MM.1S (cell line): ENCODE measurements around the gene C1orf56.

Experiments
- DNase-seq: peaks from one replicate; pipeline ENCODE4 v3.0.0-alpha.2; 2015
- H2AFZ ChIP-seq: fragments of 300-600 bp; sonication (generic); 2 replicates; pipeline ENCODE4 v1.6.0; 2016; ENCODE audit warnings: antibody characterized with exemption, low read length
- H3F3A ChIP-seq: fragments of 300-600 bp; sonication (generic); 2 replicates; pipeline ENCODE4 v1.6.1; 2016; ENCODE audit warnings: mild to moderate bottlenecking, antibody characterized with exemption, low read length, moderate library complexity, mixed read lengths; ENCODE audit not compliant: insufficient read depth
- H3K27ac ChIP-seq: fragments of 300-600 bp; sonication (generic); 2 replicates; pipeline ENCODE4 v1.5.1; 2016; ENCODE audit warnings: mild to moderate bottlenecking, low read length
- H3K27me3 ChIP-seq: fragments of 300-600 bp; sonication (generic); replicated peaks from 2 replicates; pipeline ENCODE4 v1.6.0; 2016; ENCODE audit warnings: low read length; ENCODE audit not compliant: insufficient read depth
- H3K36me3 ChIP-seq: fragments of 300-600 bp; sonication (generic); replicated peaks from 2 replicates; pipeline ENCODE4 v1.6.1; 2016; ENCODE audit warnings: mild to moderate bottlenecking, low read length, mixed read lengths; ENCODE audit not compliant: insufficient read depth
- H3K4me1 ChIP-seq: fragments of 300-600 bp; sonication (generic); 2 replicates; pipeline ENCODE4 v1.6.1; 2016; ENCODE audit warnings: low read length, mixed read lengths
- H3K4me2 ChIP-seq: fragments of 300-600 bp; sonication (generic); 2 replicates; pipeline ENCODE4 v1.6.0; 2016; ENCODE audit warnings: low read depth, low read length
- H3K4me3 ChIP-seq: fragments of 300-600 bp; sonication (generic); 2 replicates; pipeline ENCODE4 v1.5.1; 2016; ENCODE audit warnings: low read length, mixed read lengths
- H3K79me2 ChIP-seq: fragments of 300-600 bp; sonication (generic); 2 replicates; pipeline ENCODE4 v1.6.1; 2016; ENCODE audit warnings: mixed run types, low read length, mixed read lengths
- H3K9ac ChIP-seq: fragments of 300-600 bp; sonication (generic); 2 replicates; pipeline ENCODE4 v1.6.1; 2016; ENCODE audit warnings: low read length, mixed read lengths
- H3K9me2 ChIP-seq: fragments of 300-600 bp; sonication (generic); replicated peaks from 2 replicates; pipeline ENCODE4 v1.6.1; 2016; ENCODE audit warnings: mild to moderate bottlenecking, low read length, mixed read lengths; ENCODE audit not compliant: insufficient read depth
- H3K9me3 ChIP-seq: fragments of 300-600 bp; sonication (generic); replicated peaks from 2 replicates; pipeline ENCODE4 v1.6.1; 2016; ENCODE audit warnings: mild to moderate bottlenecking, low read length, mixed read lengths; ENCODE audit not compliant: insufficient read depth
- H4K20me1 ChIP-seq: fragments of 300-600 bp; sonication (generic); 2 replicates; pipeline ENCODE4 v1.6.1; 2016; ENCODE audit warnings: mild to moderate bottlenecking, low read length, moderate library complexity, mixed read lengths; ENCODE audit not compliant: insufficient read depth
- CTCF ChIP-seq: fragments of 300-600 bp; sonication (generic); IDR thresholded peaks from 2 replicates; pipeline ENCODE4 v1.5.1; 2016; ENCODE audit warnings: antibody characterized with exemption, low read length, mixed read lengths
- EZH2 ChIP-seq: fragments of 300-600 bp; sonication (generic); optimal IDR thresholded peaks from 2 replicates; pipeline ENCODE3; 2017; ENCODE audit warnings: low read depth, mild to moderate bottlenecking, antibody characterized with exemption, low read length, mixed read lengths
- EZH2phosphoT487 ChIP-seq: fragments of 300-600 bp; sonication (generic); IDR thresholded peaks from 2 replicates; pipeline ENCODE4 v1.6.1; 2018; ENCODE audit warnings: antibody characterized with exemption, low read length

Gene C1orf56

DNA sequence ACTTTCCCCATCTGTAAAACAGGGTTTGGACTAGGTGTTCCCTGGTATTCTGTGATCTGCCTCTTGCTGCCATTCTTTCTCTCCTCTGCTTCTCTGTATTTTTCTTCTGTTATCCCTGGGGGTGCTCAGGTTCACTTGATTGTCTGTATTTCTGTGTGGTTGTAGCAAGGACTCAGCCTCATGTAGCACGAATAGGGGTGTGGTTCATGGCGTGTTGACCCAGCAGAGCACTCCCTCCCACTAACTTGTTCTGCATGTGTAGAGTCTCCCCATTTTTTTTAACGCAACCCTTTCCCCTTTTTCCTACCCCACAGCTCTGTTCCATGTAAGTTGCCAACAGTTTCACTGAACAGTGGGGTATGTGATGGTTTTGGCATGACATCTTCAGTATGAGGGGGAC lies 12.4 kb upstream of the C1orf56 start:
- H3K9ac ChIP-seq, result no peak overlapping the region
- TF ChIP-seq CTCF, result no peak
- TF ChIP-seq EZH2phosphoT487, result no peak
- no peak for TF ChIP-seq EZH2
- H3K79me2 ChIP-seq, result no peaks in the 10 kb centered on the region
- H3K4me1 ChIP-seq, result no peaks in the 10 kb centered on the region
- no peak overlapping the region for H3K4me3 ChIP-seq
- DNase-seq, result no peak
- no peaks in the 10 kb centered on the region for H3K27me3 ChIP-seq
- no peaks in the 10 kb centered on the region for H3K9me2 ChIP-seq
- no peaks in the 10 kb centered on the region for H3K36me3 ChIP-seq
- H2AFZ ChIP-seq, result no peak overlapping the region
- H3K27ac ChIP-seq, result no peak overlapping the region
- no peak overlapping the region for H3K4me2 ChIP-seq
- no peaks in the 10 kb centered on the region for H3K9me3 ChIP-seq
- H4K20me1 ChIP-seq, result no peaks in the 10 kb centered on the region
- no peaks in the 10 kb centered on the region for H3F3A ChIP-seq

GRCh38 chr1:151036356-151036755 lies 11.2 kb upstream of the C1orf56 start, which contains the start of gene BNIPL:
Gene BNIPL, plus strand, starts transcription at chr1:151036586. Its CDS starts 140 bp downstream, at chr1:151036726.
- H3K79me2 ChIP-seq, result no peaks in the 10 kb centered on the region
- H4K20me1 ChIP-seq, result no peaks in the 10 kb centered on the region
- no peak within 1 kb of the TSS for H3K9ac ChIP-seq
- no peaks in the 10 kb centered on the region for H3F3A ChIP-seq
- H2AFZ ChIP-seq, result no peak within 1 kb of the TSS
- TF ChIP-seq EZH2phosphoT487 (no peak), EZH2 (no peak), CTCF (no peak)
- no peak for DNase-seq
- H3K27me3 ChIP-seq, result no peaks in the 10 kb centered on the region
- no peaks in the 10 kb centered on the region for H3K9me3 ChIP-seq
- H3K4me3 ChIP-seq, result no peak within 1 kb of the TSS
- no peaks in the 10 kb centered on the region for H3K36me3 ChIP-seq
- H3K4me1 ChIP-seq, result no peaks in the 10 kb centered on the region
- no peaks in the 10 kb centered on the region for H3K9me2 ChIP-seq
- no peak within 1 kb of the TSS for H3K4me2 ChIP-seq
- H3K27ac ChIP-seq, result no peak within 1 kb of the TSS

DNA sequence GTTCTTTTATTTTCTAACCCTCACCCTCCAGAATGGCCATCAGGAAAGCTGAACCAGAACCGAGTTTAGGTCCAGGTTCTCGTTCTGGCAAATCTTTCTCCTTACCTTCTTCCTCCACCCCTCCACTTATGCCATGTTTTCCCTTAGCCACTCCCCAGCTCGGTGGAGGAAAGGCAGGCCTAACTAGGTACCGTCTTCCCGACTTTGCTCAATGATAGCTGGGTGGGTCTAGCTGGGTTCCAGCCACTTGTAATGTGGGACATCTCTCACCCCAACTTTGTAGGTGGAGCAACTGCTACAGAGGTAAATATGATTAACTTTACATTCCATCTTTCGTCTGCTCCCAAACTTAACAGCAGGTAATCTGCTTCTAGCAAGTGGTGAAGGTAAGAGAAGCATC lies 10.5 kb upstream of the C1orf56 start:
- H2AFZ ChIP-seq, result no peak overlapping the region
- no peaks in the 10 kb centered on the region for H3F3A ChIP-seq
- no peaks in the 10 kb centered on the region for H3K79me2 ChIP-seq
- no peak overlapping the region for H3K4me3 ChIP-seq
- no peaks in the 10 kb centered on the region for H3K9me3 ChIP-seq
- H3K4me2 ChIP-seq, result no peak overlapping the region
- H3K9ac ChIP-seq, result no peak overlapping the region
- H3K27me3 ChIP-seq, result no peaks in the 10 kb centered on the region
- H3K4me1 ChIP-seq, result no peaks in the 10 kb centered on the region
- no peak for DNase-seq
- no peak overlapping the region for H3K27ac ChIP-seq
- no peaks in the 10 kb centered on the region for H4K20me1 ChIP-seq
- no peaks in the 10 kb centered on the region for H3K36me3 ChIP-seq
- H3K9me2 ChIP-seq, result no peaks in the 10 kb centered on the region
- TF ChIP-seq CTCF (no peak), EZH2phosphoT487 (no peak), EZH2 (no peak)
